ENCODE data around the gene ERO1B. TPM values are rescaled to one million over a fixed set of nuclear protein-coding genes. Genes with fewer than 3 reads are reported as not detected.

ERO1B gene
- total RNA-seq, 1 donor from 2014 or later: 7.8 TPM

- no peaks in the 10 kb centered on the region for H3K27me3 ChIP-seq
- TF ChIP-seq, protein P1, sequence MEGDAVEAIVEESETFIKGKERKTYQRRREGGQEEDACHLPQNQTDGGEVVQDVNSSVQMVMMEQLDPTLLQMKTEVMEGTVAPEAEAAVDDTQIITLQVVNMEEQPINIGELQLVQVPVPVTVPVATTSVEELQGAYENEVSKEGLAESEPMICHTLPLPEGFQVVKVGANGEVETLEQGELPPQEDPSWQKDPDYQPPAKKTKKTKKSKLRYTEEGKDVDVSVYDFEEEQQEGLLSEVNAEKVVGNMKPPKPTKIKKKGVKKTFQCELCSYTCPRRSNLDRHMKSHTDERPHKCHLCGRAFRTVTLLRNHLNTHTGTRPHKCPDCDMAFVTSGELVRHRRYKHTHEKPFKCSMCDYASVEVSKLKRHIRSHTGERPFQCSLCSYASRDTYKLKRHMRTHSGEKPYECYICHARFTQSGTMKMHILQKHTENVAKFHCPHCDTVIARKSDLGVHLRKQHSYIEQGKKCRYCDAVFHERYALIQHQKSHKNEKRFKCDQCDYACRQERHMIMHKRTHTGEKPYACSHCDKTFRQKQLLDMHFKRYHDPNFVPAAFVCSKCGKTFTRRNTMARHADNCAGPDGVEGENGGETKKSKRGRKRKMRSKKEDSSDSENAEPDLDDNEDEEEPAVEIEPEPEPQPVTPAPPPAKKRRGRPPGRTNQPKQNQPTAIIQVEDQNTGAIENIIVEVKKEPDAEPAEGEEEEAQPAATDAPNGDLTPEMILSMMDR (IDR thresholded peaks at IDR 0.05): no peak
- intact Hi-C loops (cut with DNase I): no loop called here
- no peak overlapping the region for H3K27ac ChIP-seq
- no peak overlapping the region for H3K4me3 ChIP-seq
- no peak for ATAC-seq
- DNase-seq: peak; percentile 40
- no peaks in the 10 kb centered on the region for H3K36me3 ChIP-seq
- no peaks in the 10 kb centered on the region for H3K4me1 ChIP-seq
- no peaks in the 10 kb centered on the region for H3K9me3 ChIP-seq
Measured at GRCh38 chr1:236167578-236167977, 114.2 kb downstream of the ERO1B start.

- ATAC-seq (no peak), DNase-seq (no peak)
- intact Hi-C loops (cut with DNase I): no loop called here
- Histone ChIP-seq H3K4me3 (no peak overlapping the region), H3K4me1 (no peaks in the 10 kb centered on the region), H3K36me3 (no peaks in the 10 kb centered on the region), H3K27ac (no peak overlapping the region), H3K27me3 (no peaks in the 10 kb centered on the region), H3K9me3 (no peaks in the 10 kb centered on the region)
- TF ChIP-seq, protein P1 (IDR thresholded peaks at IDR 0.05): no peak
Measured at GRCh38 chr1:236167154-236167553, 114.6 kb downstream of the ERO1B start.

DNA sequence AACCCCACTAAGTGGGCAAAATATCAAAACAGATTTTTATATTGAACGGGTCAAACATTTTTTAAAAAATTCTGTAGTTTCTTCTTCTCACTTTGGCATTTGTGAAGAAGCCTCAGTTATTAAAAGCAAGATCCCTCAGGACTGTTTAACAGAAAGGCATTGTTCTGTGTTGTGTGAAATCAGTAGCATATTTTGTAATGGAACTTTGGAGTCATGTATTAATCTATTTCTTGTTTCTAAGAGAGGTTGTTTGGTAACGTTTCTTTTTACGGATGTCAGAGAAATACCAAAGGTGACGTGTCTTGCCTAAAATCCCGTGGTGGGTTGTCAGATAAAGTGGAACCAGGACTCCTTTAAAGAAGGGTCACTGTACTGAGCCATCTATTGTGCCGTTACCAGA lies 115.7 kb downstream of the ERO1B start:
- H3K9me3 ChIP-seq: no peaks in the 10 kb centered on the region
- H3K4me3 ChIP-seq: no peak overlapping the region
- no peak for ATAC-seq
- H3K27me3 ChIP-seq: no peaks in the 10 kb centered on the region
- DNase-seq: no peak
- TF ChIP-seq, protein P1 (IDR thresholded peaks at IDR 0.05): no peak
- H3K27ac ChIP-seq: no peak overlapping the region
- no peaks in the 10 kb centered on the region for H3K4me1 ChIP-seq
- intact Hi-C loops (cut with DNase I): no loop called here
- H3K36me3 ChIP-seq: no peaks in the 10 kb centered on the region

Other genes starting within 250 kb of the ERO1B start
- 60.5 TPM for gene NID1, start 216.9 kb downstream of the ERO1B start, total RNA-seq
- 26.5 TPM for gene GPR137B, start 139.4 kb downstream of the ERO1B start, total RNA-seq
- 0.78 TPM for gene EDARADD, start 112.3 kb upstream of the ERO1B start, total RNA-seq
- 81.7 TPM for gene LGALS8, start 242.0 kb upstream of the ERO1B start, total RNA-seq